SJCRH30 (cell line): Measurements from ENCODE around the gene CUEDC2. TPM values are rescaled to one million over a fixed set of nuclear protein-coding genes. Genes with fewer than 3 reads are reported as not detected.

Experiments used
- DNase-seq, 2 experiments: peaks; one replicate each; pipeline ENCODE4 v3.0.0-alpha.2; 2015 to 2020
- H3K27ac ChIP-seq: fragments of 250-450 bp; sonication (Bioruptor Pico); 2 replicates; pipeline ENCODE4 v1.5.1; 2020; ENCODE audit warnings: mild to moderate bottlenecking, moderate library complexity
- H3K27me3 ChIP-seq: fragments of 250-450 bp; sonication (Bioruptor Pico); 2 replicates; pipeline ENCODE4 v1.5.1; 2020; ENCODE audit warnings: mild to moderate bottlenecking, moderate library complexity
- H3K36me3 ChIP-seq: fragments of 250-450 bp; sonication (Bioruptor Pico); 2 replicates; pipeline ENCODE4 v1.5.1; 2020; ENCODE audit warnings: mild to moderate bottlenecking, moderate library complexity
- H3K4me1 ChIP-seq: fragments of 250-450 bp; sonication (Bioruptor Pico); 2 replicates; pipeline ENCODE4 v1.5.1; 2020; ENCODE audit warnings: mild to moderate bottlenecking, moderate library complexity
- H3K4me3 ChIP-seq: fragments of 250-450 bp; sonication (Bioruptor Pico); 2 replicates; pipeline ENCODE4 v1.5.1; 2020; ENCODE audit warnings: mild to moderate bottlenecking, moderate library complexity
- H3K9me3 ChIP-seq: fragments of 250-450 bp; sonication (Bioruptor Pico); replicated peaks from 2 replicates; pipeline ENCODE4 v1.5.1; 2020; ENCODE audit warnings: mild to moderate bottlenecking, moderate library complexity
- total RNA-seq: library from RNA; depleted of rRNA; stranded (reverse); fragments of >200 nt; shearing (Covaris generic); gene quantifications from 2 replicates; pipeline ENCODE4 v1.2.3, GENCODE V29; 2014

Gene CUEDC2
- total RNA-seq, 1 experiment from 2014 or later: 101 TPM

- H3K36me3 ChIP-seq: no peaks in the 10 kb centered on the region
- H3K4me3 ChIP-seq: no peak overlapping the region
- no peaks in the 10 kb centered on the region for H3K9me3 ChIP-seq
- no peak overlapping the region for H3K27ac ChIP-seq
- peaks cover 7% of the 10 kb centered on the region; the same call in 1 of the 2 replicates for H3K4me1 ChIP-seq
- no peak for DNase-seq
- H3K27me3 ChIP-seq: peaks cover 3% of the 10 kb centered on the region; the same call in 1 of the 2 replicates
These were observed 12.5 kb upstream of the CUEDC2 start for GRCh38 chr10:102444851-102445250.

GRCh38 chr10:102438374-102438773, 6.0 kb upstream of the CUEDC2 start:
- DNase-seq: no peak
- no peak overlapping the region for H3K27ac ChIP-seq
- no peaks in the 10 kb centered on the region for H3K36me3 ChIP-seq
- H3K4me3 ChIP-seq: no peak overlapping the region
- no peaks in the 10 kb centered on the region for H3K9me3 ChIP-seq
- H3K27me3 ChIP-seq: peaks cover 27% of the 10 kb centered on the region
- H3K4me1 ChIP-seq: 0 out of 2 replicates have a peak, but pooled peaks cover 3% of the 10 kb centered on the region

- Histone ChIP-seq H3K4me1 (0 out of 2 replicates have a peak, but pooled peaks cover 3% of the 10 kb centered on the region), H3K27me3 (peaks cover 27% of the 10 kb centered on the region), H3K9me3 (no peaks in the 10 kb centered on the region), H3K27ac (no peak overlapping the region), H3K4me3 (no peak overlapping the region), H3K36me3 (no peaks in the 10 kb centered on the region)
- no peak for DNase-seq
These were observed 5.1 kb upstream of the CUEDC2 start for GRCh38 chr10:102437515-102437914.

- H3K27ac ChIP-seq: no peak overlapping the region
- DNase-seq: no peak
- no peaks in the 10 kb centered on the region for H3K36me3 ChIP-seq
- H3K4me3 ChIP-seq: no peak overlapping the region
- peaks cover 6% of the 10 kb centered on the region; the same call in 1 of the 2 replicates for H3K4me1 ChIP-seq
- no peaks in the 10 kb centered on the region for H3K9me3 ChIP-seq
- H3K27me3 ChIP-seq: peaks cover 24% of the 10 kb centered on the region
These were observed 3.9 kb upstream of the CUEDC2 start for GRCh38 chr10:102436312-102436711.

GRCh38 chr10:102435529-102436233, 3.3 kb upstream of the CUEDC2 start:
- Histone ChIP-seq H3K27me3 (peaks cover 24% of the 10 kb centered on the region), H3K4me3 (no peak overlapping the region), H3K4me1 (peaks cover 6% of the 10 kb centered on the region; the same call in 1 of the 2 replicates), H3K27ac (no peak overlapping the region), H3K9me3 (no peaks in the 10 kb centered on the region), H3K36me3 (no peaks in the 10 kb centered on the region)
- DNase-seq: no peak

GRCh38 chr10:102435133-102435497, 2.7 kb upstream of the CUEDC2 start:
- Histone ChIP-seq H3K27ac (no peak overlapping the region), H3K4me1 (peaks cover 3% of the 10 kb centered on the region; the same call in 1 of the 2 replicates), H3K36me3 (no peaks in the 10 kb centered on the region), H3K27me3 (peaks cover 24% of the 10 kb centered on the region), H3K4me3 (no peak overlapping the region), H3K9me3 (no peaks in the 10 kb centered on the region)
- no peak for DNase-seq

- no peaks in the 10 kb centered on the region for H3K36me3 ChIP-seq
- no peak overlapping the region for H3K4me3 ChIP-seq
- peaks cover 3% of the 10 kb centered on the region; the same call in 1 of the 2 replicates for H3K4me1 ChIP-seq
- H3K27ac ChIP-seq: no peak overlapping the region
- DNase-seq: no peak
- no peaks in the 10 kb centered on the region for H3K9me3 ChIP-seq
- H3K27me3 ChIP-seq: peaks cover 22% of the 10 kb centered on the region
These were observed 2.2 kb upstream of the CUEDC2 start for GRCh38 chr10:102434394-102435132.

- Histone ChIP-seq H3K27ac (no peak overlapping the region), H3K36me3 (no peaks in the 10 kb centered on the region), H3K27me3 (peaks cover 21% of the 10 kb centered on the region), H3K4me1 (peaks cover 3% of the 10 kb centered on the region; the same call in 1 of the 2 replicates), H3K9me3 (no peaks in the 10 kb centered on the region), H3K4me3 (no peak overlapping the region)
- no peak for DNase-seq
These were observed 1.3 kb upstream of the CUEDC2 start for GRCh38 chr10:102433619-102434046.

- Histone ChIP-seq H3K4me3 (peak overlapping the region; percentile 82), H3K4me1 (peaks cover 3% of the 10 kb centered on the region; the same call in 1 of the 2 replicates), H3K9me3 (no peaks in the 10 kb centered on the region), H3K27ac (peak overlapping the region; percentile 66), H3K27me3 (peaks cover 15% of the 10 kb centered on the region), H3K36me3 (no peaks in the 10 kb centered on the region)
- peak; percentile 65 to 71 for DNase-seq
These were observed 786 bp downstream of the CUEDC2 start for GRCh38 chr10:102431452-102432124.

- Histone ChIP-seq H3K27me3 (peaks cover 2% of the 10 kb centered on the region), H3K4me3 (no peak overlapping the region), H3K4me1 (peaks cover 3% of the 10 kb centered on the region; the same call in 1 of the 2 replicates), H3K9me3 (no peaks in the 10 kb centered on the region), H3K36me3 (no peaks in the 10 kb centered on the region), H3K27ac (no peak overlapping the region)
- DNase-seq: no peak
These were observed 2.9 kb downstream of the CUEDC2 start for GRCh38 chr10:102429468-102429867.

GRCh38 chr10:102426803-102427287, 5.5 kb downstream of the CUEDC2 start:
- H3K4me3 ChIP-seq: no peak overlapping the region
- H3K4me1 ChIP-seq: peaks cover 3% of the 10 kb centered on the region; the same call in 1 of the 2 replicates
- H3K27ac ChIP-seq: no peak overlapping the region
- DNase-seq: no peak
- no peaks in the 10 kb centered on the region for H3K27me3 ChIP-seq
- no peaks in the 10 kb centered on the region for H3K9me3 ChIP-seq
- H3K36me3 ChIP-seq: no peaks in the 10 kb centered on the region

- no peaks in the 10 kb centered on the region for H3K36me3 ChIP-seq
- H3K4me3 ChIP-seq: no peak overlapping the region
- H3K27me3 ChIP-seq: no peaks in the 10 kb centered on the region
- no peak overlapping the region for H3K27ac ChIP-seq
- H3K4me1 ChIP-seq: no peaks in the 10 kb centered on the region
- DNase-seq: no peak
- no peaks in the 10 kb centered on the region for H3K9me3 ChIP-seq
These were observed 6.9 kb downstream of the CUEDC2 start for GRCh38 chr10:102425444-102425843.

- DNase-seq: no peak
- no peaks in the 10 kb centered on the region for H3K36me3 ChIP-seq
- no peaks in the 10 kb centered on the region for H3K4me1 ChIP-seq
- H3K4me3 ChIP-seq: no peak overlapping the region
- H3K9me3 ChIP-seq: no peaks in the 10 kb centered on the region
- H3K27me3 ChIP-seq: no peaks in the 10 kb centered on the region
- H3K27ac ChIP-seq: no peak overlapping the region
These were observed 7.5 kb downstream of the CUEDC2 start for GRCh38 chr10:102424916-102425315.

- Histone ChIP-seq H3K36me3 (no peaks in the 10 kb centered on the region), H3K4me1 (no peaks in the 10 kb centered on the region; the same call in 1 of the 2 replicates), H3K9me3 (no peaks in the 10 kb centered on the region), H3K4me3 (no peak overlapping the region), H3K27ac (no peak overlapping the region), H3K27me3 (no peaks in the 10 kb centered on the region)
- no peak for DNase-seq
These were observed 8.2 kb downstream of the CUEDC2 start for GRCh38 chr10:102424145-102424544.
